H1 (cell line): ENCODE data around the gene MED19. TPM values are rescaled to one million over a fixed set of nuclear protein-coding genes. Genes with fewer than 3 reads are reported as not detected.

Experiments used
- CTCF ChIA-PET: fragments of 300-600 bp; sonication (Branson Sonifier 250); formaldehyde crosslinking; loops from one replicate; lab custom pipeline; 2021; ENCODE audit not compliant: partially characterized antibody; lab: Charles Lee
- POLR2A ChIA-PET: fragments of 300-600 bp; sonication (Branson Sonifier 250); formaldehyde crosslinking; loops from one replicate; lab custom pipeline; 2021; ENCODE audit warnings: inconsistent platforms; ENCODE audit not compliant: partially characterized antibody; lab: Charles Lee
- DNase-seq, 2 experiments: peaks; one replicate each; pipeline versions ENCODE4 v3.0.0 to v3.0.0-alpha.2; 2010 to 2022; ENCODE audit warnings: low spot score in 2 of 2, low read depth in 1 of 2, mixed read lengths in 1 of 2
- FAIRE-seq: peaks from 2 replicates; lab custom pipeline; 2011; peaks lifted over from hg19 to GRCh38; lab: Jason Lieb, UNC
- H2AFZ ChIP-seq: 2 replicates; pipeline ENCODE4 v1.8.1; 2012; ENCODE audit warnings: low read length, inconsistent platforms
- H2AK5ac ChIP-seq: 2 replicates; pipeline ENCODE4 v1.6.1; 2013; ENCODE audit warnings: low read depth, low read length
- H2BK120ac ChIP-seq: replicated peaks from 2 replicates; pipeline ENCODE3; 2013; ENCODE audit warnings: low read depth, low read length, inconsistent platforms
- H2BK12ac ChIP-seq: 2 replicates; pipeline ENCODE4 v1.6.1; 2013; ENCODE audit warnings: low read depth, low read length
- H2BK15ac ChIP-seq: 2 replicates; pipeline ENCODE4 v1.6.1; 2013; ENCODE audit warnings: low read length
- H2BK20ac ChIP-seq: 2 replicates; pipeline ENCODE4 v1.6.1; 2013; ENCODE audit warnings: low read length
- H2BK5ac ChIP-seq: 2 replicates; pipeline ENCODE4 v1.6.1; 2013; ENCODE audit warnings: low read depth, low read length
- H3K14ac ChIP-seq: 2 replicates; pipeline ENCODE4 v1.6.1; 2013; ENCODE audit warnings: inconsistent platforms; ENCODE audit not compliant: insufficient read length
- H3K18ac ChIP-seq: 2 replicates; pipeline ENCODE4 v1.6.1; 2013; ENCODE audit warnings: low read length; ENCODE audit errors: extremely low read depth
- H3K23ac ChIP-seq: 2 replicates; pipeline ENCODE4 v1.6.1; 2013; ENCODE audit warnings: inconsistent platforms; ENCODE audit not compliant: insufficient read length
- H3K23me2 ChIP-seq: 2 replicates; pipeline ENCODE4 v1.6.1; 2013; ENCODE audit warnings: low read depth, low read length
- H3K27ac ChIP-seq: 2 replicates; pipeline ENCODE4 v1.6.1; 2011; ENCODE audit warnings: low read depth, low read length, inconsistent platforms
- H3K27me3 ChIP-seq, 4 experiments: replicated peaks in 1 of 4; 1 replicate in 1 of 4; 2 replicates in 3 of 4; pipeline versions ENCODE4 v1.6.1 to v1.8.1; 2011 to 2013; ENCODE audit warnings: low read length in 3 of 4, mild to moderate bottlenecking in 3 of 4, inconsistent platforms in 2 of 4, mixed read lengths in 2 of 4, moderate library complexity in 1 of 4; ENCODE audit not compliant: control insufficient read depth in 3 of 4, insufficient read depth in 3 of 4; ENCODE audit errors: extremely low read depth in 1 of 4
- H3K36me3 ChIP-seq, 4 experiments: 2 replicates each; pipeline versions ENCODE4 v1.6.1 to v1.8.1; 2011 to 2013; ENCODE audit warnings: mild to moderate bottlenecking in 4 of 4, low read length in 3 of 4, moderate library complexity in 2 of 4, control low read depth in 1 of 4, inconsistent platforms in 1 of 4; ENCODE audit not compliant: insufficient read depth in 4 of 4, control insufficient read depth in 2 of 4
- H3K4ac ChIP-seq: replicated peaks from 2 replicates; pipeline ENCODE3; 2013; ENCODE audit warnings: low read length, low read depth, mixed read lengths, inconsistent platforms; ENCODE audit not compliant: insufficient read length
- H3K4me1 ChIP-seq, 4 experiments: replicated peaks in 1 of 4; 1 replicate in 1 of 4; 2 replicates in 3 of 4; pipeline versions ENCODE4 v1.6.1 to v1.8.1; 2011 to 2013; ENCODE audit warnings: low read length in 3 of 4, inconsistent platforms in 2 of 4, mixed read lengths in 1 of 4; ENCODE audit not compliant: insufficient read depth in 4 of 4, control insufficient read depth in 3 of 4
- H3K4me2 ChIP-seq, 2 experiments: 2 replicates each; pipeline versions ENCODE4 v1.6.1 to v1.8.1; 2011 to 2013; ENCODE audit warnings: low read depth in 2 of 2, low read length in 2 of 2, control low read depth in 1 of 2, inconsistent platforms in 1 of 2, mild to moderate bottlenecking in 1 of 2; ENCODE audit not compliant: insufficient read depth in 1 of 2
- H3K4me3 ChIP-seq, 4 experiments: fragments of 200-600, 300-600 bp in 1 of 4; sonication (generic), shearing (Covaris generic), sonication (Bioruptor Twin) in 1 of 4; 2 replicates each; pipeline versions ENCODE4 v1.5.1 to v1.8.1; 2011 to 2016; ENCODE audit warnings: low read length in 4 of 4, low read depth in 3 of 4, control low read depth in 2 of 4, inconsistent platforms in 2 of 4, mild to moderate bottlenecking in 2 of 4, mixed read lengths in 1 of 4, moderate library complexity in 1 of 4; ENCODE audit not compliant: insufficient read depth in 2 of 4; ENCODE audit errors: extremely low read depth in 1 of 4
- H3K56ac ChIP-seq: replicated peaks from 2 replicates; pipeline ENCODE3; 2013; ENCODE audit warnings: low read depth, mild to moderate bottlenecking, mixed read lengths, low read length, inconsistent platforms; ENCODE audit not compliant: insufficient read length
- H3K79me1 ChIP-seq: 2 replicates; pipeline ENCODE4 v1.6.1; 2013; ENCODE audit warnings: low read depth, low read length, control low read depth
- H3K79me2 ChIP-seq, 2 experiments: 2 replicates each; pipeline versions ENCODE4 v1.6.1 to v1.8.1; 2012 to 2013; ENCODE audit warnings: low read length in 2 of 2, mild to moderate bottlenecking in 2 of 2, inconsistent platforms in 1 of 2; ENCODE audit not compliant: insufficient read depth in 2 of 2, control insufficient read depth in 1 of 2
- H3K9ac ChIP-seq, 4 experiments: replicated peaks in 1 of 4; 1 replicate in 1 of 4; 2 replicates in 3 of 4; pipeline versions ENCODE4 v1.6.1 to v1.8.1; 2011 to 2013; ENCODE audit warnings: low read depth in 3 of 4, low read length in 3 of 4, control low read depth in 2 of 4, mild to moderate bottlenecking in 2 of 4, moderate library complexity in 2 of 4, inconsistent platforms in 1 of 4; ENCODE audit errors: extremely low read depth in 1 of 4
- H3K9me3 ChIP-seq, 2 experiments: 2 replicates each; pipeline versions ENCODE4 v1.6.1 to v1.8.1; 2012 to 2013; ENCODE audit warnings: mild to moderate bottlenecking in 2 of 2, moderate library complexity in 2 of 2, control low read depth in 1 of 2, inconsistent platforms in 1 of 2, low read depth in 1 of 2, low read length in 1 of 2, mixed read lengths in 1 of 2; ENCODE audit not compliant: insufficient read depth in 2 of 2
- H4K20me1 ChIP-seq, 2 experiments: replicated peaks in 1 of 2; 2 replicates each; pipeline versions ENCODE3 to v1.8.1; 2011 to 2013; ENCODE audit warnings: inconsistent platforms in 2 of 2, low read length in 2 of 2, mild to moderate bottlenecking in 1 of 2; ENCODE audit not compliant: insufficient read depth in 2 of 2, control insufficient read depth in 1 of 2
- H4K5ac ChIP-seq: 2 replicates; pipeline ENCODE4 v1.6.1; 2013; ENCODE audit warnings: low read length, low read depth, mixed read lengths, inconsistent platforms; ENCODE audit not compliant: insufficient read length
- H4K8ac ChIP-seq: 2 replicates; pipeline ENCODE4 v1.8.0; 2013; ENCODE audit warnings: mild to moderate bottlenecking, moderate library complexity, low read length, inconsistent platforms; ENCODE audit not compliant: insufficient read depth; ENCODE audit errors: extremely low read depth
- H4K91ac ChIP-seq: replicated peaks from 2 replicates; pipeline ENCODE3; 2013; ENCODE audit warnings: low read length, mixed read lengths, inconsistent platforms; ENCODE audit not compliant: insufficient read length
- CBX5 ChIP-seq: fragments of 300-800, 300-1000 bp; sonication (generic); IDR thresholded peaks from 2 replicates; pipeline ENCODE4 v1.7.1; 2016; ENCODE audit warnings: antibody characterized with exemption, low read length, low read depth
- EP300 ChIP-seq, 2 experiments: IDR thresholded peaks; 1 replicate in 1 of 2; 2 replicates in 1 of 2; pipeline ENCODE4 v1.6.1; 2011 to 2012; ENCODE audit warnings: low read depth in 2 of 2, low read length in 2 of 2, mild to moderate bottlenecking in 2 of 2, borderline replicate concordance in 1 of 2, inconsistent platforms in 1 of 2, moderate library complexity in 1 of 2
- EZH2 ChIP-seq: fragments of 200-600 bp; sonication (generic); IDR thresholded peaks from 2 replicates; pipeline ENCODE4 v1.7.1; 2012; ENCODE audit warnings: low read depth, mild to moderate bottlenecking, moderate library complexity, low read length, inconsistent platforms; ENCODE audit not compliant: severe bottlenecking
- MAFK ChIP-seq: IDR thresholded peaks from 2 replicates; pipeline ENCODE4 v1.6.1; 2012; ENCODE audit warnings: low read depth, mild to moderate bottlenecking, improper control_type of control experiment, low read length
- RBBP5 ChIP-seq: IDR thresholded peaks from 2 replicates; pipeline ENCODE4 v1.7.1; 2012; ENCODE audit warnings: low read depth, mild to moderate bottlenecking, inconsistent platforms, low read length, moderate library complexity, borderline replicate concordance
- RXRA ChIP-seq: IDR thresholded peaks from 2 replicates; pipeline ENCODE4 v1.6.1; 2011; ENCODE audit warnings: low read depth, mild to moderate bottlenecking, low read length, moderate library complexity; ENCODE audit not compliant: insufficient read depth
- SAP30 ChIP-seq: fragments of 300-600 bp; sonication (generic); IDR thresholded peaks from 2 replicates; pipeline ENCODE4 v1.7.1; 2012; ENCODE audit warnings: low read length, moderate library complexity, mild to moderate bottlenecking, inconsistent platforms; ENCODE audit not compliant: insufficient read depth, insufficient replicate concordance
- SP2 ChIP-seq: IDR thresholded peaks from 2 replicates; pipeline ENCODE4 v1.6.1; 2012; ENCODE audit warnings: mild to moderate bottlenecking, low read length, inconsistent platforms
- TAF1 ChIP-seq: IDR thresholded peaks from 2 replicates; pipeline ENCODE4 v1.6.1; 2011; ENCODE audit warnings: mild to moderate bottlenecking, low read depth, low read length
- WGBS, 2 experiments: shearing (Covaris generic) in 1 of 2; methylation state at CpG; one replicate each; pipeline versions ENCODE4 v1.1.6 to v1.1.7; 2013 to 2015; ENCODE audit warnings: low lambda C conversion rate in 2 of 2, mixed read lengths in 2 of 2, inconsistent platforms in 1 of 2, low coverage in 1 of 2, missing lambda C conversion rate in 1 of 2; ENCODE audit not compliant: insufficient replicate concordance in 2 of 2, insufficient coverage in 1 of 2, insufficient read length in 1 of 2; ENCODE audit errors: extremely low coverage in 1 of 2, missing lambda C conversion rate in 1 of 2; 5-methylcytosine and 5-hydroxymethylcytosine counted together
- polyA plus RNA-seq, 7 experiments: library from polyadenylated mRNA; depleted of rRNA in 3 of 7; stranded (reverse) in 5 of 7; unstranded in 2 of 7; fragments of >200 nt in 5 of 7; fragments of 200-250 nt in 2 of 7; gene quantifications; 1 replicate in 5 of 7; 2 replicates in 1 of 7; 4 replicates in 1 of 7; pipeline versions ENCODE4 v1.2.1 to v1.2.3, GENCODE V29; 2011 to 2013; ENCODE audit warnings: missing spikeins in 2 of 7, mixed read lengths in 2 of 7
- total RNA-seq: library from RNA; stranded (reverse); fragmentation: NEBNext Ultra II Directional; extraction: Animal tissue kit (Norgen Biotek cat#: 25700); gene quantifications from 2 replicates; pipeline ENCODE4 v1.2.1, GENCODE V29; 2021

Gene MED19
- total and polyA plus RNA-seq, 2 of the 8 experiments (the other 6 are each of a cell fraction or from before 2014, with no cell fraction given): 19.4 to 35.4 TPM

GRCh38 chr11:57681168-57681567 is 30.8 kb downstream of the MED19 start:
- no peak overlapping the region for H4K91ac ChIP-seq
- no peak overlapping the region for H2BK12ac ChIP-seq
- H2AK5ac ChIP-seq: no peak overlapping the region
- H4K8ac ChIP-seq: no peak overlapping the region
- peaks cover 0 to 46% of the 10 kb centered on the region in 2 experiments; a peak in 3 of 4 replicates for H3K79me2 ChIP-seq
- H2BK20ac ChIP-seq: no peak overlapping the region
- no peak overlapping the region for H3K4ac ChIP-seq
- no peaks in the 10 kb centered on the region for H3K9me3 ChIP-seq
- no peak overlapping the region for H3K14ac ChIP-seq
- no peak overlapping the region for H2BK120ac ChIP-seq
- H4K5ac ChIP-seq: no peak overlapping the region
- H3K4me1 ChIP-seq: no peaks in the 10 kb centered on the region
- no peak overlapping the region for H3K23ac ChIP-seq
- H3K4me3 ChIP-seq: no peak overlapping the region
- H3K27ac ChIP-seq: no peak overlapping the region
- peaks cover 7% of the 10 kb centered on the region for H3K79me1 ChIP-seq
- H3K9ac ChIP-seq: no peak overlapping the region
- no peak overlapping the region for H2BK15ac ChIP-seq
- ChIA-PET POLR2A (interaction anchor here (1.2 to 1.5 kb wide), 4 partner anchors 13 to 31 kb away, joined by 3 to 5 read pairs (median 4); partner anchors contain the start of gene MED19), CTCF (no interaction called here)
- H3K27me3 ChIP-seq: no peaks in the 10 kb centered on the region
- H3K4me2 ChIP-seq: no peak overlapping the region
- no peaks in the 10 kb centered on the region for H3K23me2 ChIP-seq
- peaks cover 0 to 2% of the 10 kb centered on the region in 2 experiments for H4K20me1 ChIP-seq
- H3K36me3 ChIP-seq: peaks cover 5 to 34% (median 12%) of the 10 kb centered on the region in 4 experiments; a peak in 6 of 8 replicates
- H2AFZ ChIP-seq: no peak overlapping the region
- no peak overlapping the region for H3K56ac ChIP-seq
- 92% methylated on average over 1 of the region's 1 CpG; no CpG with 5 or more reads in 1 of the 2 experiments for WGBS, 2 experiments
- no peak for DNase-seq
- H3K18ac ChIP-seq: no peak overlapping the region
- TF ChIP-seq TAF1 (no peak), EZH2 (no peak), MAFK (no peak), RBBP5 (no peak), RXRA (no peak), SAP30 (no peak), EP300 (IDR thresholded peaks at IDR 0.05; ENCODE audit: borderline replicate concordance in 1 of 2, low read depth in 2 of 2, low read length in 2 of 2) (no peak), SP2 (no peak), CBX5 (no peak)
- no peak for FAIRE-seq
- H2BK5ac ChIP-seq: no peak overlapping the region
